ENCODE data around the gene SMYD1. TPM values are rescaled to one million over a fixed set of nuclear protein-coding genes. Genes with fewer than 3 reads are reported as not detected.

The SMYD1 gene
- total and polyA plus RNA-seq, 10 of the 15 experiments (the other 5 are each of a cell fraction or from before 2014, with no cell fraction given): 0.09 TPM; not detected in 9

DNA sequence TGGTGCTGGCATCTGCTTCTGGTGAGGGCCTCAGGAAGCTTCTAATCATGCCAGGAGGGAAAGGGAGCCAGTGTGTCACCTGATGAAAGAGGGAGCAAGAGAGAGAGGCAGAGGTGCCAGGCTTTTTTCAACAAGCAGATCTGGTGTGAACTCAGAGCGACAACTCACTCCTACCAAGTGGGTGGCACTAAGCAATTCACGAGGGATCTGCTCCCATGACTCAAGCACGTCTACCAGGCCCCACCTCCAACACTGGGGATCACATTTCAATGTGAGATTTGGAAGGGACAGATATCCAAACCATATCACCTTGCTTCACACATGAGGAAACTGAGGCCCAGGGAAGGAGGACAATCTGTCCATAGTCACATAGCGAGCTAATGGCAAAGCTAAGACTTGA, 41.2 kb downstream of the SMYD1 start:
- Histone ChIP-seq H3K27me3 (replicated peaks in 1 of 2; ENCODE audit: control insufficient read depth in 2 of 2, insufficient read depth in 2 of 2, low read length in 1 of 2) (no peaks in the 10 kb centered on the region; a peak in 2 of 4 replicates), H3K36me3 (ENCODE audit: control insufficient read depth in 2 of 2, insufficient read depth in 2 of 2, low read length in 1 of 2) (no peaks in the 10 kb centered on the region), H2AFZ (ENCODE audit: control insufficient read depth, low read depth, low read length) (no peak overlapping the region), H4K20me1 (ENCODE audit: control insufficient read depth, insufficient read depth) (no peaks in the 10 kb centered on the region), H3K9me3 (replicated peaks; ENCODE audit: control insufficient read depth, insufficient read depth, low read length) (no peaks in the 10 kb centered on the region), H3K4me2 (ENCODE audit: control insufficient read depth, insufficient read depth) (no peak overlapping the region), H3K4me3 (no peak overlapping the region), H3K79me2 (ENCODE audit: control insufficient read depth, insufficient read depth, low read length) (no peaks in the 10 kb centered on the region), H3K4me1 (ENCODE audit: control insufficient read depth, insufficient read depth, low read length) (no peaks in the 10 kb centered on the region), H3K9ac (ENCODE audit: control insufficient read depth, insufficient read depth, low read length) (no peak overlapping the region), H3K27ac (ENCODE audit: control insufficient read depth, insufficient read depth) (no peak overlapping the region)
- ChIA-PET RAD21 (ENCODE audit: unreplicated experiment) (no interaction called here), POLR2A (no interaction called here), SMC1A (ENCODE audit: uncharacterized antibody, unreplicated experiment) (interaction anchor here (0.6 kb wide), 1 partner anchor 20 kb away, joined by 3 read pairs; no protein-coding TSS in a partner anchor), CTCF (no interaction called here)
- no peak for TF ChIP-seq SPI1 (IDR thresholded peaks at IDR 0.05; ENCODE audit: borderline replicate concordance, insufficient read depth, low read depth, low read length)
- TF ChIP-seq PML (IDR thresholded peaks at IDR 0.05; ENCODE audit: low read length): no peak
- TF ChIP-seq RELA (IDR thresholded peaks at IDR 0.05; ENCODE audit: borderline replicate concordance, partially characterized antibody): no peak
- no peak for TF ChIP-seq EZH2 (IDR thresholded peaks at IDR 0.05; ENCODE audit: borderline replicate concordance, control insufficient read depth, low read depth, low read length)
- TF ChIP-seq BCL11A (IDR thresholded peaks at IDR 0.05; ENCODE audit: low read depth, low read length): no peak
- TF ChIP-seq IKZF2 (IDR thresholded peaks at IDR 0.05): no peak
- no peak for TF ChIP-seq TARDBP (IDR thresholded peaks at IDR 0.05; ENCODE audit: borderline replicate concordance)
- no peak for TF ChIP-seq KDM1A (IDR thresholded peaks at IDR 0.05; ENCODE audit: borderline replicate concordance)
- TF ChIP-seq CREM (IDR thresholded peaks at IDR 0.05; ENCODE audit: low read depth): no peak
- TF ChIP-seq NR2F1 (conservative IDR thresholded peaks at IDR 0.05): no peak
- no peak for TF ChIP-seq RAD51 (IDR thresholded peaks at IDR 0.05)
- DNase-seq (ENCODE audit: low read depth, low spot score) (no peak), FAIRE-seq (no peak), ATAC-seq (no peak)
- in situ Hi-C loops (cut with MboI): no loop called here
- intact Hi-C loops (cut with micrococcal nuclease; ENCODE audit: unreplicated experiment): no loop called here
- no TSS peak for BruUV-seq (replicated peaks)
- WGBS (ENCODE audit: insufficient coverage, insufficient replicate concordance, low lambda C conversion rate, missing lambda C conversion rate): 29% methylated on average over 4 of the region's 4 CpGs

All from GM12878 (cell line).